HepG2 (cell line): ENCODE measurements around the gene IL17D. TPM values are rescaled to one million over a fixed set of nuclear protein-coding genes. Genes with fewer than 3 reads are reported as not detected.

Experiments
- ATAC-seq: fragments of 200-7000 bp; cut with Tn5 transposase; 3 replicates; pipeline ENCODE4 v1.9.1; 2020; ENCODE audit warnings: mild to moderate bottlenecking, moderate library complexity
- BruUV-seq: library from RNA; stranded (reverse); fragments of 400-500 nt; replicated peaks from 2 replicates; lab custom pipeline; 2021; lab: Mats Ljungman, UMichigan
- CTCF ChIA-PET: fragments of 300-600 bp; formaldehyde crosslinking; extraction: SDS; loops from one replicate; lab custom pipeline; 2021; ENCODE audit warnings: low total read pairs, inconsistent platforms, low intra/inter-chr PET ratio; lab: Yijun Ruan, JAX
- POLR2A ChIA-PET: fragments of 350-600 bp; sonication (Branson Sonifier 250); formaldehyde crosslinking; loops from one replicate; lab custom pipeline; 2020; ENCODE audit warnings: antibody characterized with exemption, inconsistent platforms; lab: Yijun Ruan, JAX
- DNase-seq: peaks from one replicate; pipeline ENCODE4 v3.0.0-alpha.2; 2015; ENCODE audit warnings: low spot score
- FAIRE-seq: peaks from 3 replicates; lab custom pipeline; 2011; peaks lifted over from hg19 to GRCh38; lab: Jason Lieb, UNC
- H2AFZ ChIP-seq: one replicate; pipeline ENCODE4 v1.6.1; 2011; ENCODE audit warnings: low read length, inconsistent platforms
- H3K27ac ChIP-seq: fragments of 300-600 bp; 3 replicates; pipeline ENCODE4 v1.8.0; 2011; ENCODE audit warnings: mixed run types, mild to moderate bottlenecking, mixed read lengths, low read length, inconsistent platforms; ENCODE audit not compliant: insufficient read depth; ENCODE audit errors: extremely low read length
- H3K27me3 ChIP-seq, 2 experiments: fragments of 200-600 bp in 1 of 2; 2 replicates in 1 of 2; 3 replicates in 1 of 2; pipeline versions ENCODE4 v1.6.0 to v1.8.0; 2011; ENCODE audit warnings: low read length in 2 of 2, mild to moderate bottlenecking in 2 of 2, moderate library complexity in 2 of 2, inconsistent platforms in 1 of 2; ENCODE audit not compliant: insufficient read depth in 2 of 2, control insufficient read depth in 1 of 2
- H3K36me3 ChIP-seq, 2 experiments: fragments of 200-600 bp in 1 of 2; replicated peaks in 1 of 2; 2 replicates in 1 of 2; 3 replicates in 1 of 2; pipeline versions ENCODE4 v1.5.1 to v1.8.0; 2011; ENCODE audit warnings: low read length in 2 of 2, inconsistent platforms in 1 of 2; ENCODE audit not compliant: insufficient read depth in 2 of 2, control insufficient read depth in 1 of 2
- H3K4me1 ChIP-seq: 2 replicates; pipeline ENCODE4 v1.5.1; 2012; ENCODE audit warnings: low read length, inconsistent platforms; ENCODE audit not compliant: insufficient read depth
- H3K4me2 ChIP-seq: 2 replicates; pipeline ENCODE4 v1.6.0; 2011; ENCODE audit warnings: low read depth, low read length, inconsistent platforms
- H3K4me3 ChIP-seq, 3 experiments: fragments of 200-600 bp in 1 of 3; sonication (generic), shearing (Covaris generic) in 1 of 3; replicated peaks in 1 of 3; 2 replicates each; pipeline ENCODE4 v1.5.1; 2011 to 2016; ENCODE audit warnings: low read length in 3 of 3, inconsistent platforms in 2 of 3, low read depth in 2 of 3, mild to moderate bottlenecking in 2 of 3, control low read depth in 1 of 3, mixed read lengths in 1 of 3; ENCODE audit not compliant: insufficient read depth in 1 of 3
- H3K79me2 ChIP-seq: one replicate; pipeline ENCODE4 v1.6.1; 2011; ENCODE audit warnings: low read length, inconsistent platforms; ENCODE audit not compliant: insufficient read depth
- H3K9ac ChIP-seq: 2 replicates; pipeline ENCODE4 v1.6.0; 2011; ENCODE audit warnings: mild to moderate bottlenecking, low read depth, low read length, inconsistent platforms; ENCODE audit not compliant: insufficient read depth
- H3K9me3 ChIP-seq: 2 replicates; pipeline ENCODE4 v1.5.1; 2012; ENCODE audit warnings: mild to moderate bottlenecking, low read length
- H4K20me1 ChIP-seq: 2 replicates; pipeline ENCODE4 v1.6.0; 2011; ENCODE audit warnings: inconsistent platforms, mild to moderate bottlenecking, low read length, moderate library complexity; ENCODE audit not compliant: insufficient read depth
- FOSL2 ChIP-seq: sonication (generic); formaldehyde crosslinking; IDR thresholded peaks from 2 replicates; pipeline ENCODE4 v1.4.0; 2020; ENCODE audit warnings: missing genetic modification reagents
- HMGXB4 ChIP-seq, 2 experiments: sonication (generic) in 1 of 2; formaldehyde crosslinking in 1 of 2; IDR thresholded peaks; 2 replicates each; pipeline versions ENCODE4 v1.4.0 to v1.6.1; 2018 to 2020; ENCODE audit warnings: missing genetic modification reagents in 2 of 2, borderline replicate concordance in 1 of 2, low read depth in 1 of 2, mild to moderate bottlenecking in 1 of 2, missing biosample characterization in 1 of 2
- ZFP37 ChIP-seq: sonication (generic); formaldehyde crosslinking; IDR thresholded peaks from 2 replicates; pipeline ENCODE4 v1.4.0; 2020; ENCODE audit warnings: missing genetic modification reagents, borderline replicate concordance
- ZNF281 ChIP-seq: sonication (generic); formaldehyde crosslinking; IDR thresholded peaks from 2 replicates; pipeline ENCODE4 v1.4.0; 2020; ENCODE audit warnings: missing genetic modification reagents, borderline replicate concordance
- ZNF549 ChIP-seq: sonication (generic); formaldehyde crosslinking; IDR thresholded peaks from 2 replicates; pipeline ENCODE4 v1.5.0; 2020; ENCODE audit warnings: missing genetic modification reagents
- WGBS: methylation state at CpG from one replicate; pipeline ENCODE4 v1.1.6; 2017; ENCODE audit warnings: low lambda C conversion rate; 5-methylcytosine and 5-hydroxymethylcytosine counted together
- in situ Hi-C: cut with HindIII; loops from 2 replicates; pipeline ENCODE4 v1.10.0; 2017; ENCODE audit warnings: low pct_unique_long_range_greater_than_20kb; ENCODE audit not compliant: extremely low pct_ligation_motif_present
- intact Hi-C: fragments of 100-400 bp; cut with micrococcal nuclease; formaldehyde crosslinking; loops from one replicate; pipeline ENCODE4 v1.10.0; 2022; ENCODE audit not compliant: unreplicated experiment
- polyA plus RNA-seq, 8 experiments: library from polyadenylated mRNA; depleted of rRNA in 3 of 8; stranded (reverse) in 7 of 8; unstranded in 1 of 8; fragments of >200 nt; fragmentation: Illumina TruSeq in 4 of 8; extraction: Trizol in 4 of 8; gene quantifications; 2 replicates each; pipeline versions ENCODE4 v1.2.1 to v1.2.3, GENCODE V29; 2011 to 2016; ENCODE audit warnings: low read depth in 4 of 8, missing spikeins in 1 of 8, mixed read lengths in 1 of 8; ENCODE audit not compliant: insufficient read depth in 1 of 8
- total RNA-seq, 5 experiments: library from RNA; depleted of rRNA; stranded (reverse); fragments of >200 nt; fragmentation: Illumina TruSeq; extraction: Trizol; gene quantifications; 2 replicates each; pipeline ENCODE4 v1.2.3, GENCODE V29; 2016; ENCODE audit warnings: low read depth in 1 of 5

Gene IL17D
- total and polyA plus RNA-seq, 2 of the 13 experiments (the other 11 are each of a cell fraction or from before 2014, with no cell fraction given), result 1.1 to 2.2 TPM

GRCh38 chr13:20696073-20696472, 7.4 kb upstream of the IL17D start (continued):
- TF ChIP-seq ZNF281 (CRISPR knock-in tag) (no peak), HMGXB4 (CRISPR knock-in tag; IDR thresholded peaks at IDR 0.05; ENCODE audit: borderline replicate concordance in 1 of 2, low read depth in 1 of 2) (no peak), ZNF549 (CRISPR knock-in tag) (no peak)

GRCh38 chr13:20699715-20700114, 3.8 kb upstream of the IL17D start:
- no peak overlapping the region for H3K4me2 ChIP-seq
- DNase-seq (no peak), FAIRE-seq (no peak), ATAC-seq (no peak)
- H3K9ac ChIP-seq, result no peak overlapping the region
- ChIA-PET CTCF (no interaction called here), POLR2A (no interaction called here)
- intact Hi-C loops (no loop called here), in situ Hi-C loops (loop anchor here (10.0 kb wide), 1 partner anchor 225 kb away; no protein-coding TSS in a partner anchor)
- WGBS, result 48% methylated on average over 9 of the region's 9 CpGs
- H3K27me3 ChIP-seq, result no peaks in the 10 kb centered on the region
- H3K4me1 ChIP-seq, result peaks cover 35% of the 10 kb centered on the region
- no peak overlapping the region for H3K27ac ChIP-seq
- H4K20me1 ChIP-seq, result no peaks in the 10 kb centered on the region
- H3K36me3 ChIP-seq, result no peaks in the 10 kb centered on the region
- no peaks in the 10 kb centered on the region for H3K9me3 ChIP-seq
- H3K79me2 ChIP-seq, result no peaks in the 10 kb centered on the region
- BruUV-seq, result no TSS peak
- no peak overlapping the region for H2AFZ ChIP-seq
- TF ChIP-seq FOSL2 (CRISPR knock-in tag) (peak; percentile 77), ZFP37 (CRISPR knock-in tag) (no peak)
- H3K4me3 ChIP-seq, result no peak overlapping the region
